HG03575 (cell line): ENCODE data around the gene PREP.
"Not testable (repeated sequence)": the region's sequence is repeated elsewhere in the genome, so short reads cannot be mapped to it uniquely, and the experiment has no call there.

Experiments
- ATAC-seq: cut with Tn5 transposase; IDR thresholded peaks from one replicate; pipeline ENCODE4 v1.9.1; 2021; ENCODE audit not compliant: unreplicated experiment, insufficient number of reproducible peaks, low FRiP score; ENCODE audit errors: extremely low read depth

Gene PREP

GRCh38 chr6:105402939-105403935, at the start of gene PREP:
Gene PREP (minus strand): TSS chr6:105403082. CDS start chr6:105402891, 191 bp downstream.
- ATAC-seq = peak; percentile 52

DNA sequence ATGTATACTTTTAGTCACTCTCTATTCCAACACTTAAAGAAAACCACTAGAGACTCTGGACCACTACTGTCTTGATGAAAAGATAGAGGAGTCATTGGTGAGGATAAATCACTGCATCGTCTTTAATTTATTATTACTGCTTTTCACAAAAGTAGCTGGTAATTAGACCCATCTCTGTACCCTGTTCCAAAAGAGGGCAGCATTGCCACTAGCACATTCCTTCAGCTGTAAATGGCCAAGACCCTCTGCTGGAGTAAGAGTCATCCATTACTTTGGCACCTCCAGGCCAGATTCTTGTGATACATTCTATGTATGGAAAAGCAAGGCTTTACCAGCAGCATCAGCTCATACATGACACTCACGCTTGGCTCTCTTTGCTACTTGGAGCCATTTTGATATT, 49.5 kb upstream of the PREP start:
- no peak for ATAC-seq

DNA sequence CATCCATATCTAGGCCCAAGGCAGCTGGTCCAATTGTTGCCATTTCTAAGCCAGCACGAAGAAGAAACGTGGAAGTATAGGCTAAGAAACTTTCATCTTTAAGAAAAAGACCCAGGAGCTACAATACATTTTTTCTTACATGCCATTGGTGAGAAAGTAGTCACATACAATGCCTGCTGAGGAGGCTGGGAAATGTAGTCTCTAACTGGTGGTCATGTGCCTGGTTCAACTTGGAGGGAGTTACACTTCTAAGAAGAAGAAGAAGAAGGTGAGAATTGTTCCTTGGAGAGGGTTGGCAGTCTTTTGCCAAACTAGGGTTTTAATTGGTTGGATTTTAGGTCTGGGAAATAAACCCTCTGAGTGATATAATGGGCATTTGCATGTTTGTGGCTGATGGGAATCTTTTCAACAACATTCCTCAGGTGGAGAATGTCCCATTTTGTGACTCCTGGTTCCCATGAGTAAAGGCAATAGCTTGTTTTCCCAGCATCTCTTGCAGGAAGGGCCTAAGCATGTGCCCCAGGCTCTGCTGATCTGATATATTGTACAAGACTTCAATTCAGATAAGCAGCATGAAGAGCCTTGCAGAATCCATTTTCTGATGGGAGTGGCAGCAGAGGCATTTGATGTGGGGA, 47.0 kb upstream of the PREP start:
- no peak for ATAC-seq

DNA sequence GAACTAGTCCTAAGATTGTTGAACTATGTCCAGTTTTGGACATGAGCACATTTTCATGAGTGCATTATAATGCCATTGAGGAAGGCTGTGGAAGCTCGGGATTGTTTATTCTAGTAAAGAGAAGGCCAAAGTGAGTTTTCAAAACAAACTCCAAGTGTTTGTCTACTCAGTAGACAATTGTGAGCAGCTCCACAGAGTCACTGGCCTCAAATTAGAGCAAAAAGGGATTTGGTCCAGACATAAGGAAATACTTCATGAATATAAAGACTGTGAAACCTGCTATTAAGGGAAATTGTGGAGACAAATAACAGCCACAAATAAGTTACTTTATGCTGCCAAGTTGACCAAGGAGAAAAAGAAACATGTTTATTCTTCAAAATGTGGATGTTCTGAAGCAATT, 42.6 kb upstream of the PREP start:
- no peak for ATAC-seq

GRCh38 chr6:105443941-105444340, 41.1 kb upstream of the PREP start:
- no peak for ATAC-seq

GRCh38 chr6:105442369-105442768, 39.5 kb upstream of the PREP start:
- no peak for ATAC-seq

- no peak for ATAC-seq
Measured at GRCh38 chr6:105437236-105437635, 34.4 kb upstream of the PREP start.

GRCh38 chr6:105433723-105434122, 30.8 kb upstream of the PREP start:
- no peak for ATAC-seq

DNA sequence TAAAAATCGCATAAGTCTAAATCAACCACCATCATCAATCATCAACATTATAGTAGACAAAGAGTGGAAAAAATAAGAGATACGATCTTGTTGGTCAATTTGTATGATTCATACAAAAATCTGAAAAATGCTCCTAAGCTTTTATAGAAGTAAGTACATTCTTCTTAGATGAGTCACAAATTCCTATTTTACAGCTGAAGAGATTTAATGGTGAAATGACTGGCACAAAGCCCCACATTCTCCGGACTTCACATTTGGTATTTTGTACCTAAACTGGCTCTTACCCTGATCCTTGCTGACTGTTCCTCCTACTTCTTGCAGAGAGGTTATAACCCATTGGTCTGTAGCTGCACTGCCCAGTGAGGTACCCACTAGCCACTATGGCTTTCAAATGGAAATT, 29.9 kb upstream of the PREP start:
- ATAC-seq = no peak

DNA sequence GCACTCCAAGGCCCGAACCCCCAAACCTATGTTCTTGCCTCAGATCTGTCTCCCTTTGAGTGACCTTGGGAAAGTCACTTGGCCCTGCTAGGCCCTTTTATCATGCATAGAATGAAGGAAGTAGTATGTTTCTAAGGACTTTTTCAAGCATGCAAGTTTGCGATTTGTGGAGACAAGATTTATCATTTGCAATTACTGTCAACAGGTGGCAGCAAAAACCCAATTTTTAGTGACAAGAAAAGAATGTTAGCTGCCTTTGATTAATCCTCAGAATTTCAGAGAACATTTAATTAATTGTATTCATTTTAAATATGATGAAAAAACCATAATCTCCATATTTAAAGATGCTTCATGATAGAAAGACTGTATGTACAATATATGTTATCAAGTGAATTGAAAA, 28.3 kb upstream of the PREP start:
- ATAC-seq = no peak

GRCh38 chr6:105430685-105431084, 27.8 kb upstream of the PREP start:
- no peak for ATAC-seq

DNA sequence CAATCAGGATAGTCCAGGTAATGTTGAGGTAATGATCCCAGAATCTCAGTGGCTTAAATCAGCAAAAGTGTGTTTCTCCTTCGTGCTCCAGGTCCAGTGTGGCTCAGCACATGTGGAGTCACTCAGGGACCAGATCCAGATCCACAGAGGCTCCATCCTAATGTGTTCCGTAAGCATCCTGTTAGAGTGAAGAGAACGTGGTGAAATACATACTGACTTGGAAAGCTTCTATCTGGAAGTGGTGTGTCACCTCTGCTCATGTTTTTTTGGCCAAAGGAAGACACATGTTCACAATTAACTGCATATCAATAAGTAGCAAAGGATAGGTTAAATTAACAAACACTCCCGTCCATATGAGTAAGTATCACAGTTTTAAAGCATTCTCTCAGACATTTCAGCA, 26.8 kb upstream of the PREP start:
- ATAC-seq = no peak

DNA sequence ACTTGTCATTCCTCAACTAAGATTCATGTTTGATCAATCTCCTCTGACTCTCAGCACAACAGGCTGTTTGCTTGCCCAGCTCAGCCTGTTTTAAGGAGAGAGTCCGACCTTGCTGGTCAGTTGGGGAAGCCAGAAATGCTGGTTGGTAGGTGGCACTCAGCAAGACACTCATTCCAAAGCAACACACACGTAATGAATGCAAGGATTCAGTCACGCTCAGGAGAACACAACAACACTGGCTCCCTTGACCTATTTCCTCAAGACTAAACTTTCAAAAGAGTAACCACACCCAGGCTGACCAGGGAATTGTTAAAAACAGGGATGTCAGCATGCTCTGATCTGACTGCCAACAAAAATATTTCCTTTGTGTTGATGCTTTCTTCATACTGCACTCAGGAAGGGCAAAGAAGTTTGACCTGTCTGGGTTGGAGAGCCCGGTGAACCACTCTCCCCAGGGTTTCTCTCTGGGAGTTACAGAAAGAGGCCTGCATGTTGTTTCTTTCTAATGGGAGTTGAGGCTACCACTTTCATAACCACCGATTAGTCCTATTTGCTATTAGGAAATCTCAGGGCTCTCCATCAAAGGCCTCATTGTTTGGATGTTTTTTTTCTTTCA, 25.6 kb upstream of the PREP start:
- no peak for ATAC-seq

DNA sequence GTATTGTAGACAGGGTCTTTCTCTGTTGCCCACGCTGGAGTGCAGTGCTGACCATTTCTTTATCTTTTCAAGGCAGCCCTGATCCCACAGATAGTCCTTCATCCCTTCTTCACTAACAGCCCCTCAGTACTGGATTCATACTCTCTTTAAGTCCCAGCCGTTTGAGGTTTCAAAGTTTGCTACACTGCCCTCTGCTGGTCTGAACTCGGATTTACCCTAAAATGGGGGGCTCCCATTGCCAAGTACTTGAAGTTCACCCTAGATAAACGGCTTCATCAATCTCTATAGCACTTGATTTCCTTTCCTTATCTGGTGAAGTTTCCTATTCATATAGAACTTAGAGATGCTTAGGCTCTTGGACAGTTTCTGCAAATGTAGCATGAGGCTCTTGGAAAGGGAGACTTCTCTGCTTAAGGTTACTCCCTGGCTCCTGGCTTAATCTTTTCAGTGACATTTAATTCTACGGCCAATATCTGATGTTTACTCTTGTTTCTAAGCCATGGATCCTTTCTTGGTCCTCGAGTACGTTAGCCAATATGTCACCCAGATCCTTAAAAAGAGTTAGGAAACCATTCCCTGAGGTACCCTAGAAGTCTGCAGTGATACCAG, 21.4 kb upstream of the PREP start:
- ATAC-seq = no peak

DNA sequence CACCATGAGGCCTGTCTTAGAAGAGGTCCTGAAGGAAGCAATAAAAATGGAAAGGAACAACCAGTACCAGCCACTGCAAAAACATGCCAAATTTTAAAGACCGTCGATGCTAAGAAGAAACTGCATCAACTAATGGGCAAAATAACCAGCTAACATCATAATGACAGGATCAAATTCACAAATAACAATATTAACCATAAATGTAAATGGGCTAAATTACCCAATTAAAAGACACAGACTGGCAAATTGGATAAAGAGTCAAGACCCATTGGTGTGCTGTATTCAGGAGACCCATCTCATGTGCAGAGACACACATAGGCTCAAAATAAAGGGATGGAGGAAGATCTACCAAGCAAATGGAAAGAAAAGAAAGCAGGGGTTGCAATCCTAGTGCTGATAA, 14.1 kb upstream of the PREP start:
- not testable (repeated sequence) for ATAC-seq

GRCh38 chr6:105409734-105410133, 6.9 kb upstream of the PREP start:
- no peak for ATAC-seq

DNA sequence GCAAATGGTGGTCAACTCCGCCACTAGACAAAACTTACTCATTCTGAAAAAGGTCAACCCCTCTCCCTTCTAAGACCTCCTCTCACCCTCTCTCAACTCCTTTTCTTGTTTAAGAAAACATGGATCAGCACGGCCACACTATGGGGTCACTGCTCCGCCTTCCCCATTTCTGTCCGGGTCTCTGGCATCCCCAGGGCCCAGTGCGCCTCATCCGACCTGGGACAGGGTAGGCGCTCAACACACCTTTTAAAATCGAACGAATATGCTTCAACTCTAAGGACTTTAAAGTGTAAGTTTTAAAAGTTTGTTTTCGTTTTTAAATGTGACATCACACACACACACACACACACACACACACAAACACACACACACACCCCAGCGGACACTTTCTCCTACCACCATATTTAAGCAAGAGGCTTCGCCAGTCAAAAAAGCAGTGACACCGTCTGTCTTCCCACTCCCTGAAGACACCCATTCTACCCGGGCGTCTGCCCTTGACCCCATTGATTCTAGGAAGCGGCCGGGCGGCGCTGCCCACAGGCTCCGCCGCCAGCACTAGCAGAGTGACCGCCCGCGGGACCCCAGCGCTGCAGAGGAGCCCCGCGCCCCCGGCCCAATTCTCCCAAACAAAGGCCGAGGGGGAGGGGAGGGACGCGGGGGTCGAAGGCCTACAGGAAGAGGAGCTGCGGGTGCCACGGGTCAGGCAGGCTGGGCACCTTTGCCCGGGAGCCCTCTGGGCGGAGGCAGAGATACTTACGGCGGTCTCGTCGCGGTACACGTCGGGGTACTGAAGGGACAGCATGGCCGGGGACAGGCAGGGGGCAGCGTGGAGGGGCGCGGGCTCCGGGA, 568 bp downstream of the PREP start:
- peak; percentile 35 for ATAC-seq

DNA sequence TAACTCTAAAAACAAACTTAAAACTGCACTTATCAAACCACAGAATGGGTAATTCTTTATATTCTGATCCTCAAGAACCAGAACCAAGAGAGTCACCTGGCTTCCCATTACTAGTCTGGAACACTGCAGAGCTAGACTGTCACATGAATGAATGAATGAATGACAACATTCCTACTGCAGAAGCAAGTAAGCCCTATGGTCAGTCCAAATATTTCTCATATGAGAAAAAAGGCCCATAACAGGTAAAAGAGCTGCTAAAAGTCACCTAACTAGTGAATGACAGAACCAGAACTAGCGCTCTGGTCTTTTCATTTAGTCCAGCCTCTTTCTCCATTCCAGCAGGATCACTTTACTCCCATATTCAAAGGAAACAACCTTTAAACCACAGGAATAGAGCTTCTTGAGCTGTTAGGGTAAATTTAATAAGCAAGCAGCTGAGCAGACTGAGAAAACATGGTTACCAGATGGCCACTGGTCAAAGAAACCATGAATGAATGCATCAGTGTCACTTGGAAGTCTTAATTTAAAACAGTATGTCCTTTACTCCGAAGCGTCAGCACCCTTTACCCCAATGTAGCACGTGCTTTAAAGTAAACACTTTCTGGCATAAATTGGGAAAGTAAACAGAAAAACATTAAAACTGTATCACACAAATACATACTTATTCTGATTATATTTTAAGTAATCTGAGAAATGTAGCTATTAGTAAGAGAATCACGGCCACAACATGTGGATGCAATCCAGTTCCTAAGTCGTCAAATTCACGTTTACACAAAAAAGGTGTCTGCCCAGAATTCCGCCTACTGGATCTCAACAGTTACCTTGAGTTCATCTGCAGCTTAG, 1.4 kb downstream of the PREP start:
- ATAC-seq = no peak
